ENCODE measurements around the gene DIPK1A.

Gene DIPK1A

GRCh38 chr1:92961131-92961895 is at the start of gene DIPK1A:
Gene DIPK1A (minus strand): TSS chr1:92961462. CDS start chr1:92961429, 33 bp downstream.
- H3K27ac Mint-ChIP-seq, result peak within 1 kb of the TSS; percentile 92
- DNase-seq (ENCODE audit: low spot score in 2 of 2) (peak; percentile 53 to 88), ATAC-seq (peak; percentile 71)
- peaks cover 33% of the 10 kb centered on the region for H3K4me1 Mint-ChIP-seq
- no peak within 1 kb of the TSS for H3K4me3 Mint-ChIP-seq
- H3K9me3 Mint-ChIP-seq, result no peaks in the 10 kb centered on the region
- H3K36me3 Mint-ChIP-seq, result peaks cover 9% of the 10 kb centered on the region

GRCh38 chr1:93007941-93008577 is 46.8 kb upstream of the DIPK1A start:
- H3K9me3 Mint-ChIP-seq, result no peaks in the 10 kb centered on the region
- H3K4me1 Mint-ChIP-seq, result no peaks in the 10 kb centered on the region
- no peak overlapping the region for H3K27ac Mint-ChIP-seq
- no peak for DNase-seq (ENCODE audit: low spot score in 2 of 2)
- no peaks in the 10 kb centered on the region for H3K36me3 Mint-ChIP-seq
- no peak overlapping the region for H3K4me3 Mint-ChIP-seq
- no peak for ATAC-seq

GRCh38 chr1:93005252-93005598 is 44.0 kb upstream of the DIPK1A start:
- no peaks in the 10 kb centered on the region for H3K36me3 Mint-ChIP-seq
- H3K4me1 Mint-ChIP-seq, result no peaks in the 10 kb centered on the region
- DNase-seq (ENCODE audit: low spot score in 2 of 2), result no peak
- H3K4me3 Mint-ChIP-seq, result no peak overlapping the region
- H3K27ac Mint-ChIP-seq, result no peak overlapping the region
- H3K9me3 Mint-ChIP-seq, result no peaks in the 10 kb centered on the region
- no peak for ATAC-seq

GRCh38 chr1:93004566-93005251 is 43.4 kb upstream of the DIPK1A start:
- no peaks in the 10 kb centered on the region for H3K9me3 Mint-ChIP-seq
- no peak overlapping the region for H3K4me3 Mint-ChIP-seq
- no peak for ATAC-seq
- H3K36me3 Mint-ChIP-seq, result no peaks in the 10 kb centered on the region
- no peak overlapping the region for H3K27ac Mint-ChIP-seq
- H3K4me1 Mint-ChIP-seq, result no peaks in the 10 kb centered on the region
- no peak for DNase-seq (ENCODE audit: low spot score in 2 of 2)

GRCh38 chr1:93003981-93004380 is 42.7 kb upstream of the DIPK1A start:
- no peak for DNase-seq (ENCODE audit: low spot score in 2 of 2)
- Mint-ChIP-seq H3K4me3 (no peak overlapping the region), H3K27ac (no peak overlapping the region), H3K36me3 (no peaks in the 10 kb centered on the region), H3K9me3 (no peaks in the 10 kb centered on the region), H3K4me1 (no peaks in the 10 kb centered on the region)
- no peak for ATAC-seq

DNA sequence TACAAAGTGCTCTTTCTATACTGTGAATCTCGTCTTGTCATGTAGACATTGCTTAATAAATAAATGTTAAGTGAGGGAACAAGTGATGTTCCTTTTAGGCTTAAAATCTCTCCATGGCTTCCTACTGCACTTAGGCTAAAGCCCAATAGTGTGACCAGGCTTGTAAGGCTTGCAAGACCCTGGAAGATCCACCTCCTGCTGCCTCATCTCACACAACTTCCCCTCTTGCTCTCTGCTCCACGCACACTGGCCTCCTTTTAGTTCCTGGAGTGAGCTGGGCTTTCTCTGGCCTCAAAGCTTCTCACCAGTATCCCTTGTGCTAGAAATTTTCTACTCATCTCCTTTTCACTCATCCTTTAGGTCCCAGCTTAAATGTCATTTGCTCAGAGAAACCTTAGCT is 41.5 kb upstream of the DIPK1A start:
- no peaks in the 10 kb centered on the region for H3K9me3 Mint-ChIP-seq
- H3K4me1 Mint-ChIP-seq, result no peaks in the 10 kb centered on the region
- H3K4me3 Mint-ChIP-seq, result no peak overlapping the region
- no peak for ATAC-seq
- H3K36me3 Mint-ChIP-seq, result no peaks in the 10 kb centered on the region
- DNase-seq (ENCODE audit: low spot score in 2 of 2), result no peak
- no peak overlapping the region for H3K27ac Mint-ChIP-seq

DNA sequence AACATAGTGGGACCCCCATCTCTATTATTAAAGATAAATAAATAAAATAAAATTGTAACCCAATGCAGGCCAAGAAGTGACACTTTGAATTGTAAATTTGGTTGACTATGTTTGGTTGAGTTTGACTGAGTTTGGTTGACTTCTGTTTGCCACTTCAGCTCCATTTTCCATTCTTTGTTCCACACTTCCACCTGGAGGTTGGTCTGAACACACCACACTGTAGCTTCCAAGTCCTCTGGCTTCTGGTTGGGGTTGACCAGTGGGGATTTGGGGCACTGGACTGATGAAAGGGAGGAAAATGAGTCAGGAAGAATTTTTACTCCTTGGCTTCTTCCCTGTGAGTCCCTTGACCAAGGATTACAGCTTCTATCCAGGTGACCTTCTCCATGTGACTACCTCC is 40.6 kb upstream of the DIPK1A start:
- DNase-seq (ENCODE audit: low spot score in 2 of 2) (no peak), ATAC-seq (no peak)
- Mint-ChIP-seq H3K36me3 (no peaks in the 10 kb centered on the region), H3K9me3 (no peaks in the 10 kb centered on the region), H3K4me3 (no peak overlapping the region), H3K4me1 (no peaks in the 10 kb centered on the region), H3K27ac (no peak overlapping the region)

GRCh38 chr1:93000751-93001175 is 39.5 kb upstream of the DIPK1A start:
- no peaks in the 10 kb centered on the region for H3K9me3 Mint-ChIP-seq
- H3K27ac Mint-ChIP-seq, result no peak overlapping the region
- H3K36me3 Mint-ChIP-seq, result no peaks in the 10 kb centered on the region
- DNase-seq (ENCODE audit: low spot score in 2 of 2) (no peak), ATAC-seq (no peak)
- no peaks in the 10 kb centered on the region for H3K4me1 Mint-ChIP-seq
- H3K4me3 Mint-ChIP-seq, result no peak overlapping the region

- no peak overlapping the region for H3K4me3 Mint-ChIP-seq
- H3K9me3 Mint-ChIP-seq, result no peaks in the 10 kb centered on the region
- H3K4me1 Mint-ChIP-seq, result no peaks in the 10 kb centered on the region
- DNase-seq (ENCODE audit: low spot score in 2 of 2), result no peak
- no peak overlapping the region for H3K27ac Mint-ChIP-seq
- ATAC-seq, result no peak
- H3K36me3 Mint-ChIP-seq, result no peaks in the 10 kb centered on the region
Observed at GRCh38 chr1:93000291-93000690, 39.0 kb upstream of the DIPK1A start.

- no peak overlapping the region for H3K27ac Mint-ChIP-seq
- H3K4me1 Mint-ChIP-seq, result no peaks in the 10 kb centered on the region
- H3K36me3 Mint-ChIP-seq, result no peaks in the 10 kb centered on the region
- H3K9me3 Mint-ChIP-seq, result no peaks in the 10 kb centered on the region
- no peak for ATAC-seq
- H3K4me3 Mint-ChIP-seq, result no peak overlapping the region
- no peak for DNase-seq (ENCODE audit: low spot score in 2 of 2)
Observed at GRCh38 chr1:92998821-92999220, 37.6 kb upstream of the DIPK1A start.

- Mint-ChIP-seq H3K9me3 (no peaks in the 10 kb centered on the region), H3K27ac (no peak overlapping the region), H3K4me1 (peaks cover 14% of the 10 kb centered on the region), H3K36me3 (no peaks in the 10 kb centered on the region), H3K4me3 (no peak overlapping the region)
- DNase-seq (ENCODE audit: low spot score in 2 of 2), result no peak
- no peak for ATAC-seq
Observed at GRCh38 chr1:92995441-92996430, 34.5 kb upstream of the DIPK1A start.

- peak; percentile 59 to 75 for DNase-seq (ENCODE audit: low spot score in 2 of 2)
- H3K9me3 Mint-ChIP-seq, result no peaks in the 10 kb centered on the region
- H3K27ac Mint-ChIP-seq, result no peak overlapping the region
Observed at GRCh38 chr1:92994105-92994712, 32.9 kb upstream of the DIPK1A start.

DNA sequence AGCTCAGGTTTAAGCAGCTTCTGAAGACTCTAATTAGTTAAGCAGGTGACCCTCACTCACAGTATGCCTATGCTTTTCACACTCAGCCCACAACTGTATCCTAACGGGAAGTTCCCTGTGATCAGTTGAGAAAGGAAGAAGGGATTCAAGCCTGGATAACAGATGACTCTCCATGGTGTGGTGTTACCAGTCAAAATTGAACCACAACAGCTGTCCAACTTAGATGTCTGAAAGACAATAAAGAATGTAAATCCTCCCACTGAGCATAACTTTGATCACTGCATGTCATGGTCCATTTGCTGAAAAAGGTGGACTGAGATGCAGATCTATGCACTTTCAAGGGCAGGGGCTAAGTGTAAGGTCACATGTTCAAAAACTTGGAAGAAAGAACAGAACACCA is 32.3 kb upstream of the DIPK1A start:
- Mint-ChIP-seq H3K9me3 (no peaks in the 10 kb centered on the region), H3K36me3 (no peaks in the 10 kb centered on the region), H3K27ac (no peak overlapping the region), H3K4me1 (peaks cover 32% of the 10 kb centered on the region), H3K4me3 (no peak overlapping the region)
- DNase-seq (ENCODE audit: low spot score in 2 of 2) (no peak), ATAC-seq (no peak)

More at GRCh38 chr1:92994105-92994712, 32.9 kb upstream of the DIPK1A start:
- no peaks in the 10 kb centered on the region for H3K36me3 Mint-ChIP-seq
- H3K4me1 Mint-ChIP-seq, result peaks cover 30% of the 10 kb centered on the region
- peak; percentile 86 for ATAC-seq
- H3K4me3 Mint-ChIP-seq, result no peak overlapping the region

GRCh38 chr1:92992877-92993276 is 31.6 kb upstream of the DIPK1A start:
- Mint-ChIP-seq H3K4me1 (peaks cover 32% of the 10 kb centered on the region), H3K9me3 (no peaks in the 10 kb centered on the region), H3K27ac (peak overlapping the region; percentile 87), H3K4me3 (no peak overlapping the region), H3K36me3 (no peaks in the 10 kb centered on the region)
- ATAC-seq (no peak), DNase-seq (ENCODE audit: low spot score in 2 of 2) (peak in 1 of 2 donors; percentile 43)
